K562 (cell line): Measurements from ENCODE around the gene SOST. TPM values are rescaled to one million over a fixed set of nuclear protein-coding genes. Genes with fewer than 3 reads are reported as not detected.

Source experiments
- ATAC-seq: fragments of 200-7000 bp; cut with Tn5 transposase; 3 replicates; pipeline ENCODE4 v1.9.1; 2020; ENCODE audit warnings: moderate library complexity
- BruUV-seq: library from RNA; stranded (reverse); fragments of 400-500 nt; replicated peaks from 2 replicates; lab custom pipeline; 2021; lab: Mats Ljungman, UMichigan
- CTCF ChIA-PET: fragments of 300-600 bp; formaldehyde crosslinking; extraction: SDS; loops from one replicate; lab custom pipeline; 2021; ENCODE audit warnings: low intra/inter-chr PET ratio; lab: Yijun Ruan, JAX
- POLR2A ChIA-PET: fragments of 300-600, 350-650 bp; sonication (Branson Sonifier 250); formaldehyde crosslinking; extraction: SDS; loops from one replicate; lab custom pipeline; 2021; ENCODE audit warnings: antibody characterized with exemption, inconsistent platforms; lab: Yijun Ruan, JAX
- DNase-seq, 4 experiments: peaks; one replicate each; pipeline versions ENCODE4 v3.0.0 to v3.0.0-alpha.2; 2011 to 2018; ENCODE audit warnings: low spot score in 3 of 4, mixed read lengths in 3 of 4; ENCODE audit errors: extremely low read depth in 1 of 4
- FAIRE-seq: peaks from 2 replicates; lab custom pipeline; 2011; peaks lifted over from hg19 to GRCh38; lab: Jason Lieb, UNC
- H2AFZ ChIP-seq: 2 replicates; pipeline ENCODE4 v1.6.0; 2011; ENCODE audit warnings: low read depth, low read length, control low read depth, inconsistent platforms
- H3K27ac ChIP-seq: fragments of 200-600 bp; 3 replicates; pipeline ENCODE4 v1.8.0; 2011; ENCODE audit warnings: low read depth, mild to moderate bottlenecking, control low read depth, inconsistent platforms, low read length, moderate library complexity, mixed read lengths; ENCODE audit errors: extremely low read depth
- H3K27me3 ChIP-seq, 2 experiments: fragments of 300-600 bp in 1 of 2; 2 replicates in 1 of 2; 3 replicates in 1 of 2; pipeline versions ENCODE4 v1.6.0 to v1.8.0; 2011; ENCODE audit warnings: inconsistent platforms in 2 of 2, low read length in 2 of 2, mild to moderate bottlenecking in 1 of 2, mixed read lengths in 1 of 2, moderate library complexity in 1 of 2; ENCODE audit not compliant: control insufficient read depth in 2 of 2, insufficient read depth in 2 of 2
- H3K36me3 ChIP-seq: fragments of 300-600 bp; 3 replicates; pipeline ENCODE4 v1.8.0; 2011; ENCODE audit warnings: mild to moderate bottlenecking, low read length, inconsistent platforms; ENCODE audit not compliant: control insufficient read depth, insufficient read depth
- H3K4me1 ChIP-seq, 2 experiments: fragments of 200-600 bp in 1 of 2; replicated peaks in 1 of 2; 2 replicates in 1 of 2; 3 replicates in 1 of 2; pipeline versions ENCODE4 v1.5.1 to v1.8.0; 2011; ENCODE audit warnings: inconsistent platforms in 2 of 2, low read length in 2 of 2, mild to moderate bottlenecking in 1 of 2, mixed read lengths in 1 of 2, moderate library complexity in 1 of 2; ENCODE audit not compliant: control insufficient read depth in 2 of 2, insufficient read depth in 2 of 2
- H3K4me2 ChIP-seq: 2 replicates; pipeline ENCODE4 v1.6.1; 2011; ENCODE audit warnings: low read length, control low read depth, inconsistent platforms, mixed read lengths; ENCODE audit not compliant: insufficient read depth
- H3K4me3 ChIP-seq: fragments of 200-600 bp; sonication (generic), shearing (Covaris generic); 2 replicates; pipeline ENCODE4 v1.5.1; 2016; ENCODE audit warnings: control low read depth, inconsistent platforms
- H3K79me2 ChIP-seq: fragments of 200-600 bp; 3 replicates; pipeline ENCODE4 v1.8.0; 2011; ENCODE audit warnings: low read length, inconsistent platforms; ENCODE audit not compliant: control insufficient read depth, insufficient read depth
- H3K9ac ChIP-seq, 2 experiments: 2 replicates each; pipeline versions ENCODE4 v1.6.0 to v1.6.1; 2011; ENCODE audit warnings: low read depth in 2 of 2, low read length in 2 of 2, control low read depth in 1 of 2, inconsistent platforms in 1 of 2, mild to moderate bottlenecking in 1 of 2, mixed read lengths in 1 of 2; ENCODE audit not compliant: insufficient read depth in 1 of 2
- H3K9me1 ChIP-seq: one replicate; pipeline ENCODE4 v1.6.0; 2011; ENCODE audit warnings: inconsistent platforms, mild to moderate bottlenecking, low read length, moderate library complexity; ENCODE audit not compliant: control insufficient read depth, insufficient read depth
- H3K9me3 ChIP-seq: replicated peaks from 2 replicates; pipeline ENCODE4 v1.5.1; 2011; ENCODE audit warnings: low read depth, low read length, inconsistent platforms; ENCODE audit not compliant: control insufficient read depth, insufficient read depth
- H4K20me1 ChIP-seq: replicated peaks from 2 replicates; pipeline ENCODE4 v1.6.1; 2011; ENCODE audit warnings: low read length, inconsistent platforms, mixed read lengths; ENCODE audit not compliant: control insufficient read depth, insufficient read depth
- ELK3 ChIP-seq: fragments of 450-650 bp; formaldehyde crosslinking; IDR thresholded peaks from 2 replicates; pipeline ENCODE4 v1.4.0; 2020; ENCODE audit warnings: mild to moderate bottlenecking
- GABPB2 ChIP-seq: fragments of 250-450 bp; sonication (Bioruptor Pico); conservative IDR thresholded peaks from 2 replicates; pipeline ENCODE4 v1.5.1; 2021; ENCODE audit warnings: mild to moderate bottlenecking
- MEIS2 ChIP-seq: fragments of 450-650 bp; IDR thresholded peaks from 2 replicates; pipeline ENCODE4 v1.6.1; 2014; ENCODE audit warnings: mild to moderate bottlenecking; ENCODE audit not compliant: partially characterized antibody
- NR2F6 ChIP-seq: fragments of 450-650 bp; formaldehyde crosslinking; IDR thresholded peaks from 2 replicates; pipeline ENCODE4 v1.4.0; 2020; ENCODE audit warnings: mild to moderate bottlenecking
- ZNF695 ChIP-seq: fragments of 450-650 bp; formaldehyde crosslinking; IDR thresholded peaks from 2 replicates; pipeline ENCODE4 v1.4.0; 2020; ENCODE audit warnings: mild to moderate bottlenecking, moderate library complexity
- WGBS: fragments of 100-300 bp; shearing (Covaris generic); methylation state at CpG from one replicate; pipeline ENCODE4 v1.1.6; 2016; ENCODE audit warnings: low coverage, mixed read lengths; ENCODE audit not compliant: insufficient coverage; ENCODE audit errors: missing lambda C conversion rate; 5-methylcytosine and 5-hydroxymethylcytosine counted together
- in situ Hi-C: fragments of 300-500 bp; cut with MboI; formaldehyde crosslinking; loops from 4 replicates; pipeline ENCODE4 v1.15.0; 2018; ENCODE audit warnings: inconsistent platforms, mixed read lengths
- intact Hi-C: fragments of 100-400 bp; cut with micrococcal nuclease; formaldehyde crosslinking; loops from 2 replicates; pipeline ENCODE4 v1.14.2; 2022
- polyA plus RNA-seq, 8 experiments: library from polyadenylated mRNA; depleted of rRNA in 4 of 8; stranded (reverse) in 5 of 8; unstranded in 3 of 8; fragments of >200 nt; fragmentation: Nextera tagmentation in 2 of 8; fragmentation: Illumina TruSeq in 1 of 8; extraction: Ambion mirVana in 2 of 8; extraction: Trizol in 1 of 8; gene quantifications; 2 replicates each; pipeline versions ENCODE4 v1.2.1 to v1.2.3, GENCODE V29; 2011 to 2014; ENCODE audit warnings: inconsistent platforms in 1 of 8, missing spikeins in 1 of 8
- total RNA-seq, 7 experiments: library from RNA; depleted of rRNA in 6 of 7; stranded (reverse); fragments of >200 nt in 6 of 7; fragmentation: Illumina TruSeq in 2 of 7; extraction: Trizol in 2 of 7; gene quantifications; 2 replicates each; pipeline versions ENCODE4 v1.2.1 to v1.2.3, GENCODE V29; 2011 to 2021; ENCODE audit warnings: low replicate concordance in 1 of 7
- TF ChIP-seq, protein P1 (sequence below), 3 experiments: IDR thresholded peaks in 2 of 3; conservative IDR thresholded peaks in 1 of 3; 2 replicates each; pipeline ENCODE4 v1.5.1; 2011 to 2012; ENCODE audit warnings: low read length in 3 of 3, mild to moderate bottlenecking in 3 of 3, control low read depth in 2 of 3, improper control_type of control experiment in 1 of 3, inconsistent platforms in 1 of 3, low read depth in 1 of 3, mixed read lengths in 1 of 3, moderate library complexity in 1 of 3; ENCODE audit not compliant: insufficient read depth in 2 of 3
- TF ChIP-seq, protein P2 (sequence below): sonication (generic); formaldehyde crosslinking; IDR thresholded peaks from 2 replicates; pipeline ENCODE4 v1.8.0; 2022; ENCODE audit warnings: mild to moderate bottlenecking, missing genetic modification reagents

The SOST gene
- total and polyA plus RNA-seq, 9 of the 15 experiments (the other 6 are each of a cell fraction or from before 2014, with no cell fraction given), result not detected

DNA sequence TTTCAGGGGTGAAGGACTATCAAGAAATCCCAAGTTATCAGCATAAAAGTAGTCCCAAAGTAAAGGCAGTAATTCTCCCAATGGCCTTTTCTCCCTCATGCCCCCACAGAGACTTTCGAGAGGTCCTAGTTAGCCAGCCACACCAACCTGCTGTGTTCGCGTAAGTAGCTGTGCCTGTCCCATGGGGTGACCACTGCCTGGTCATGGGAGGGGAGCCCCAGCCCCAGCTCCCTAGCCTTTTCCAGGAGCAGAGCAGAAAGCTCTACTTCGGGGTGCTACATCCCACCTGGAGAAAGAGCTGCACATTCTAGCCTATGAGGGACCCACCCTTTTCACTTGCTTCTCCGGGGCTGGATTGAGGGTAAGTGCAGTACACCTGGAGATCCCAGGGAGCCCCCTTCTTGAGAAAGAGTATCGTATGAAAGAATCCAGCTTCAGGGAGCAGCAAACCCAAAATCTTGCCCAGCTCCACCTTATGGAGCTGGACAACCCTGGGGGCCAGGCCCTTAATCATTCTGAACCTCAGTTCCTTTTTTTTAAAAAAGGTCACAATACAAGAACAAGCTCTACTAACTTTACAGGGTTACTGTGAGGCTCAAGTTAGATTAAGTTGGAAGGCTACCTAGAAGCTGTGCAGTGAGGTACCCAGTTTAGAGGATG, 8.6 kb upstream of the SOST start:
- no peak overlapping the region for H2AFZ ChIP-seq
- CTCF ChIA-PET, result interaction anchor here (1.9 to 11.2 kb wide), 2 partner anchors 72 to 73 kb away, joined by 5 to 310 read pairs; no protein-coding TSS in a partner anchor
- peaks cover 9% of the 10 kb centered on the region; the same call in 1 of the 3 replicates for H3K36me3 ChIP-seq
- H3K27ac ChIP-seq, result no peak overlapping the region
- H3K4me2 ChIP-seq, result no peak overlapping the region
- H3K79me2 ChIP-seq, result no peaks in the 10 kb centered on the region
- DNase-seq, result no peak
- FAIRE-seq, result no peak
- H3K4me3 ChIP-seq, result no peak overlapping the region
- peaks cover 0 to 3% of the 10 kb centered on the region in 2 experiments; a peak in 3 of 5 replicates for H3K4me1 ChIP-seq
- H3K9ac ChIP-seq, result no peak overlapping the region
- H4K20me1 ChIP-seq, result peaks cover 5% of the 10 kb centered on the region; the same call in 1 of the 2 replicates
- no peaks in the 10 kb centered on the region for H3K9me3 ChIP-seq
- ATAC-seq, result no peak
- BruUV-seq, result no TSS peak
- no peaks in the 10 kb centered on the region for H3K9me1 ChIP-seq
- POLR2A ChIA-PET, result interaction anchor here (0.6 to 1.2 kb wide), 2 partner anchors 73 to 354 kb away, joined by 3 to 4 read pairs; no protein-coding TSS in a partner anchor
- in situ Hi-C loops (no loop called here), intact Hi-C loops (no loop called here)
- WGBS, result 68% methylated on average over 6 of the region's 6 CpGs
- no peak for TF ChIP-seq GABPB2 (CRISPR knock-in tag)
- TF ChIP-seq MEIS2, result no peak
- TF ChIP-seq NR2F6 (CRISPR knock-in tag), result no peak
- TF ChIP-seq, protein P1, sequence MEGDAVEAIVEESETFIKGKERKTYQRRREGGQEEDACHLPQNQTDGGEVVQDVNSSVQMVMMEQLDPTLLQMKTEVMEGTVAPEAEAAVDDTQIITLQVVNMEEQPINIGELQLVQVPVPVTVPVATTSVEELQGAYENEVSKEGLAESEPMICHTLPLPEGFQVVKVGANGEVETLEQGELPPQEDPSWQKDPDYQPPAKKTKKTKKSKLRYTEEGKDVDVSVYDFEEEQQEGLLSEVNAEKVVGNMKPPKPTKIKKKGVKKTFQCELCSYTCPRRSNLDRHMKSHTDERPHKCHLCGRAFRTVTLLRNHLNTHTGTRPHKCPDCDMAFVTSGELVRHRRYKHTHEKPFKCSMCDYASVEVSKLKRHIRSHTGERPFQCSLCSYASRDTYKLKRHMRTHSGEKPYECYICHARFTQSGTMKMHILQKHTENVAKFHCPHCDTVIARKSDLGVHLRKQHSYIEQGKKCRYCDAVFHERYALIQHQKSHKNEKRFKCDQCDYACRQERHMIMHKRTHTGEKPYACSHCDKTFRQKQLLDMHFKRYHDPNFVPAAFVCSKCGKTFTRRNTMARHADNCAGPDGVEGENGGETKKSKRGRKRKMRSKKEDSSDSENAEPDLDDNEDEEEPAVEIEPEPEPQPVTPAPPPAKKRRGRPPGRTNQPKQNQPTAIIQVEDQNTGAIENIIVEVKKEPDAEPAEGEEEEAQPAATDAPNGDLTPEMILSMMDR (IDR thresholded peaks at IDR 0.05 in 2 of 3, conservative IDR thresholded peaks at IDR 0.05 in 1 of 3; ENCODE audit: insufficient read depth in 2 of 3, low read depth in 1 of 3, low read length in 3 of 3), result no peak
- TF ChIP-seq ZNF695 (CRISPR knock-in tag), result no peak
- no peak for TF ChIP-seq ELK3 (CRISPR knock-in tag)
- TF ChIP-seq, protein P2, sequence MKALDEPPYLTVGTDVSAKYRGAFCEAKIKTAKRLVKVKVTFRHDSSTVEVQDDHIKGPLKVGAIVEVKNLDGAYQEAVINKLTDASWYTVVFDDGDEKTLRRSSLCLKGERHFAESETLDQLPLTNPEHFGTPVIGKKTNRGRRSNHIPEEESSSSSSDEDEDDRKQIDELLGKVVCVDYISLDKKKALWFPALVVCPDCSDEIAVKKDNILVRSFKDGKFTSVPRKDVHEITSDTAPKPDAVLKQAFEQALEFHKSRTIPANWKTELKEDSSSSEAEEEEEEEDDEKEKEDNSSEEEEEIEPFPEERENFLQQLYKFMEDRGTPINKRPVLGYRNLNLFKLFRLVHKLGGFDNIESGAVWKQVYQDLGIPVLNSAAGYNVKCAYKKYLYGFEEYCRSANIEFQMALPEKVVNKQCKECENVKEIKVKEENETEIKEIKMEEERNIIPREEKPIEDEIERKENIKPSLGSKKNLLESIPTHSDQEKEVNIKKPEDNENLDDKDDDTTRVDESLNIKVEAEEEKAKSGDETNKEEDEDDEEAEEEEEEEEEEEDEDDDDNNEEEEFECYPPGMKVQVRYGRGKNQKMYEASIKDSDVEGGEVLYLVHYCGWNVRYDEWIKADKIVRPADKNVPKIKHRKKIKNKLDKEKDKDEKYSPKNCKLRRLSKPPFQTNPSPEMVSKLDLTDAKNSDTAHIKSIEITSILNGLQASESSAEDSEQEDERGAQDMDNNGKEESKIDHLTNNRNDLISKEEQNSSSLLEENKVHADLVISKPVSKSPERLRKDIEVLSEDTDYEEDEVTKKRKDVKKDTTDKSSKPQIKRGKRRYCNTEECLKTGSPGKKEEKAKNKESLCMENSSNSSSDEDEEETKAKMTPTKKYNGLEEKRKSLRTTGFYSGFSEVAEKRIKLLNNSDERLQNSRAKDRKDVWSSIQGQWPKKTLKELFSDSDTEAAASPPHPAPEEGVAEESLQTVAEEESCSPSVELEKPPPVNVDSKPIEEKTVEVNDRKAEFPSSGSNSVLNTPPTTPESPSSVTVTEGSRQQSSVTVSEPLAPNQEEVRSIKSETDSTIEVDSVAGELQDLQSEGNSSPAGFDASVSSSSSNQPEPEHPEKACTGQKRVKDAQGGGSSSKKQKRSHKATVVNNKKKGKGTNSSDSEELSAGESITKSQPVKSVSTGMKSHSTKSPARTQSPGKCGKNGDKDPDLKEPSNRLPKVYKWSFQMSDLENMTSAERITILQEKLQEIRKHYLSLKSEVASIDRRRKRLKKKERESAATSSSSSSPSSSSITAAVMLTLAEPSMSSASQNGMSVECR (CRISPR knock-in tag), result no peak
- H3K27me3 ChIP-seq, result peaks cover 3 to 10% of the 10 kb centered on the region in 2 experiments; a peak in 3 of 5 replicates
